Stimulated activated memory B cell treated with anti-CD40 and anti-IgM and Interleukin-4, amounts not matched to agents 10 μg/mL and 1 μg/mL and 100 μg/mL, for 72 hours (primary cell): ENCODE measurements around the gene NACA.
"Not testable (repeated sequence)": the region's sequence is repeated elsewhere in the genome, so short reads cannot be mapped to it uniquely, and the experiment has no call there.

ENCODE experiments used
- ATAC-seq: fragments of 150-1000 bp; cut with Tn5 transposase; 2 replicates; pipeline ENCODE4 v1.10.0; 2021
- H3K27ac Mint-ChIP-seq: one replicate; pipeline ENCODE4 v1.8.0; 2022; ENCODE audit warnings: mild to moderate bottlenecking, mixed read lengths
- H3K27me3 Mint-ChIP-seq: one replicate; pipeline ENCODE4 v1.8.0; 2022; ENCODE audit warnings: mixed read lengths
- H3K36me3 Mint-ChIP-seq: one replicate; pipeline ENCODE4 v1.8.0; 2022; ENCODE audit warnings: mixed read lengths
- H3K4me1 Mint-ChIP-seq: one replicate; pipeline ENCODE4 v1.8.0; 2022; ENCODE audit warnings: mixed read lengths
- H3K4me3 Mint-ChIP-seq: one replicate; pipeline ENCODE4 v1.8.0; 2022; ENCODE audit warnings: mild to moderate bottlenecking, moderate library complexity, mixed read lengths
- H3K9me3 Mint-ChIP-seq: one replicate; pipeline ENCODE4 v1.8.0; 2022; ENCODE audit warnings: mixed read lengths

NACA gene

GRCh38 chr12:56750596-56750995 lies 25.5 kb upstream of the NACA start:
- Mint-ChIP-seq H3K36me3 (peaks cover 21% of the 10 kb centered on the region), H3K4me1 (peaks cover 52% of the 10 kb centered on the region), H3K27ac (peak overlapping the region; percentile 83)
- not testable (repeated sequence) for ATAC-seq, H3K4me3 Mint-ChIP-seq, H3K27me3 Mint-ChIP-seq, H3K9me3 Mint-ChIP-seq

- no peaks in the 10 kb centered on the region for H3K9me3 Mint-ChIP-seq
- ATAC-seq = no peak
- H3K4me3 Mint-ChIP-seq = peak overlapping the region; percentile 35
- H3K27ac Mint-ChIP-seq = peak overlapping the region; percentile 83
- H3K4me1 Mint-ChIP-seq = peaks cover 52% of the 10 kb centered on the region
- H3K27me3 Mint-ChIP-seq = no peaks in the 10 kb centered on the region
- peaks cover 21% of the 10 kb centered on the region for H3K36me3 Mint-ChIP-seq
Measured at GRCh38 chr12:56749853-56750252, 24.8 kb upstream of the NACA start.

- Mint-ChIP-seq H3K9me3 (no peaks in the 10 kb centered on the region), H3K4me3 (peak overlapping the region; percentile 36), H3K36me3 (peaks cover 21% of the 10 kb centered on the region), H3K27ac (peak overlapping the region; percentile 83), H3K4me1 (peaks cover 52% of the 10 kb centered on the region), H3K27me3 (no peaks in the 10 kb centered on the region)
- no peak for ATAC-seq
Measured at GRCh38 chr12:56749359-56749758, 24.3 kb upstream of the NACA start.

DNA sequence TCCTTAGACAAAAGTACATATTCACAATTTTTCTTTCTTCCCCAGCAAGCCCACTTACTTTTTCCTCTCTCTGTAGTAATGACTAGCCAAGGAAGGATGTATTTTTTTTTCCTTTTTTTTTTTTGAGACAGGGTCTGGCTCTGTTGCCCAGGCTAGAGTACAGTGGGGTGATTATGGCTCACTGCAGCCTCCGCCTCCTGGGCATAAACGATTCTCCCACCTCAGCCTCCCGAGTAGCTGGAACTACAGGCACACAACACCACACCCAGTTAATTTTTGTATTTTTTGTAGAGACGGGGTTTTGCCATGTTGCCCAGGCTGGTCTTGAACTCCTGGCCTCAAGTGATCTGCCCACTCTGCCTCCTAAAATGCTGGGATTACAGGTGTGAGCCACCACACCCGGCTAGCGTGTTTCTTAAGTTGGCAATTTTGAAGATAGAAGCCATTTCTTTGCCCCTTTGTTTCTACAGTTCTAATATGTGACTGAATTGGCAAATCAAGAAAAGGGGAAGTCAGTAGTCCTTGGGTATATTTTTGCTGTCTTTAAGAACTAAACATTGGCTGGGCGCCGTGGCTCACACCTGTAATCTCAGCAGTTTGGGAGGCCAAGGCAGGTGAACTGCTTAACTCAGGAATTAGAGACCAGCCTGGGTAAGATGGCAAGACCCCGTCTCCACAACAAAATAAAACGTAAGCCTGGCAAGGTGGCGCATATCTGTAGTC lies 3.2 kb upstream of the NACA start:
- H3K9me3 Mint-ChIP-seq = no peaks in the 10 kb centered on the region

DNA sequence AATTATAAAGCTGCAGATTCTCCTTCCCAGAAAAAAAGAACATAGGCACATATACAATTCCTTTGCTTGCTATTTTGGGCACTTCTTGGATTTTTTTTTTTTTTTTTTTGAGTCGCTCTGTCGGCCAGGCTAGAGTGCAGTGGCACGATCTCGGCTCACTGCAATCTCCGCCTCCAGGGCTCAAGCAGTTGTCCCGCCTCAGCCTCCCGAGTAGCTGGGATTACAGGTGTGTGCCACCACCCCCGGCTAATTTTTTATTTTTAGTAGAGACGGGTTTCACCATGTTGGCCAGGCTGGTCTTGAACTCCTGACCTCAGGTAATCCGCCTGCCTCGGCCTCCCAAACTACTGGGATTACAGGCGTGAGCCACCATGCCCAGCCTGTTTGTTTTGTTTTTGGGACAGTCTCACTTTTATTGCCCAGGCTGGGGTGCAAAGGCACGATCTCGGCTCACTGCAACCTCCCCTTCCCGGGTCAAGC lies 1.1 kb upstream of the NACA start:
- ATAC-seq, H3K9me3 Mint-ChIP-seq, H3K27me3 Mint-ChIP-seq: not testable (repeated sequence)
- H3K36me3 Mint-ChIP-seq = peaks cover 23% of the 10 kb centered on the region
- H3K4me3 Mint-ChIP-seq = peak overlapping the region; percentile 96
- H3K4me1 Mint-ChIP-seq = peaks cover 40% of the 10 kb centered on the region
- peak overlapping the region; percentile 97 for H3K27ac Mint-ChIP-seq

More for the DNA sequence above, 3.2 kb upstream of the NACA start:
- peaks cover 19% of the 10 kb centered on the region for H3K36me3 Mint-ChIP-seq
- H3K4me1 Mint-ChIP-seq = peaks cover 19% of the 10 kb centered on the region
- no peak for ATAC-seq
- no peaks in the 10 kb centered on the region for H3K27me3 Mint-ChIP-seq
- peak overlapping the region; percentile 17 for H3K27ac Mint-ChIP-seq
- H3K4me3 Mint-ChIP-seq = no peak overlapping the region

DNA sequence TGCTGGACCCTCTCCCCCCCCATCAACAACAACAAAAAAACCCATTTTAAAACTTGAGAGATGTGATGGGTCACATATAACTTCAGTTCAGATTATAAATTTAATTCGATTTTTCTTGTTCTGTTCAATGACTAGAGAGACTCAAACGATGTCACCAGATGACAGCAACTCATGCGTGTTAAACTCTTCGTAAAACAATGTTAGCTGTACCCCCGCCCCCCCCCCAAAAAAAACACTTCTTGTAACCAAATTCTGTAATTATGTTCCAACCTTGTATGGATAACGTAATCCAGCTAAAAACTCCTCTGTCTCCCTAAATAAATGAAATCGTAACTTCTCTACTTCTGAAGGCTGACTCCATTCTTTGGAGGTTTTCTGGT lies 614 bp upstream of the NACA start:
- Mint-ChIP-seq H3K4me1 (peaks cover 45% of the 10 kb centered on the region), H3K4me3 (peak overlapping the region; percentile 96), H3K27ac (peak overlapping the region; percentile 97), H3K9me3 (no peaks in the 10 kb centered on the region), H3K36me3 (peaks cover 24% of the 10 kb centered on the region), H3K27me3 (no peaks in the 10 kb centered on the region)
- ATAC-seq = no peak

DNA sequence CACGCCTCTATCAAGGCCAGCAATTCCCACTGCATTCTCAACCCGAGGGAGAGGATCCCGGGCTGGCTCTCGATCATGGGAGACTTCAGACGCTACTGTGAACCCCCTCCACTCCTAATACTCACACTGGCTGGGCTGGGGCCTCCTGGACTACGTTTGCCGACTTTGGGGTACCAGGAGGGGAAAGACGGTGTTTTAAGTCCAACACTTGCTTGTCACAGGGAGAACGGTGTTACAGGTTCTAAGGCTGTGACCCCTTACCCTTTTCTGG lies 463 bp downstream of the NACA start:
- Mint-ChIP-seq H3K4me1 (peaks cover 56% of the 10 kb centered on the region), H3K27me3 (no peaks in the 10 kb centered on the region), H3K4me3 (peak overlapping the region; percentile 96), H3K36me3 (peaks cover 35% of the 10 kb centered on the region), H3K27ac (peak overlapping the region; percentile 97), H3K9me3 (no peaks in the 10 kb centered on the region)
- no peak for ATAC-seq

DNA sequence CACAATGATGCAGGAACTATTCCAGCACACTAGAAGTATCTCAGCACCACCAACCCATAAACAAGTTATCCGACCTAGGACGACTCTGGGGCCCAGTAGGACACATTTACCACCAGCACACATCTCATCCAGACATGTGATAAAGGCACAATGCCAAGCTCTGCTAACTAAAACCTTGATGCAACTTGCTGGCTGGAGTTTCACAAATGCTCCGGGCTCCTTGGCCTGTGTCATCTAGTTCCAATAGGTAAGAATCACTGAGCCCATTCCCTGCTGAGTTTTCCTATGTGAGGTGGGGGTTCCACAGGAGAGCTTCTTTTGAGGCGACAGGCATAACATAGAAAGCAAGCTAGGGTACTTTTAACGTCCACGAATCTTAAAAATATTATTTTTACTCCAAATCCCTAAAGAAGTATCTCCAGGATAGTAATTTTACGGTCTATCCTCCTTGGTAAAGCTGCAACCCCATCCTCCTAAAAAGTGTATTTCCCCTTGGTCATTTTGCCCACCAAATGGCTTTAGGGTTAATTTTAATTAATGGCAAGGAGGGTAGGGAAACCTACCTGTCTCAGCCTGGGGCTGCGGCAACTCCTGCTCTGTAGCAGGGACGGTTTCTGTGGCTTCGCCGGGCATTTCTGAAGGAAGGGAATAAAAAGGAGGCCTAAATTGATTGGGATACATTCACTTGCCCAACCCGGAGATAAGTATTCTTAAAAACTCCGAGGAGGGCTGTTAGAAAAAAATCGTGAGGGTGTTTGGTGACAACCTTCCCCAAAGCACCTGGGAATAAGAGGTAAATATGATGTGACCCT lies 1.0 kb downstream of the NACA start:
- H3K4me3 Mint-ChIP-seq = peak overlapping the region; percentile 96
- no peaks in the 10 kb centered on the region for H3K9me3 Mint-ChIP-seq
- ATAC-seq = no peak
- H3K27me3 Mint-ChIP-seq = no peaks in the 10 kb centered on the region
- peaks cover 61% of the 10 kb centered on the region for H3K4me1 Mint-ChIP-seq
- H3K27ac Mint-ChIP-seq = peak overlapping the region; percentile 97
- H3K36me3 Mint-ChIP-seq = peaks cover 40% of the 10 kb centered on the region

DNA sequence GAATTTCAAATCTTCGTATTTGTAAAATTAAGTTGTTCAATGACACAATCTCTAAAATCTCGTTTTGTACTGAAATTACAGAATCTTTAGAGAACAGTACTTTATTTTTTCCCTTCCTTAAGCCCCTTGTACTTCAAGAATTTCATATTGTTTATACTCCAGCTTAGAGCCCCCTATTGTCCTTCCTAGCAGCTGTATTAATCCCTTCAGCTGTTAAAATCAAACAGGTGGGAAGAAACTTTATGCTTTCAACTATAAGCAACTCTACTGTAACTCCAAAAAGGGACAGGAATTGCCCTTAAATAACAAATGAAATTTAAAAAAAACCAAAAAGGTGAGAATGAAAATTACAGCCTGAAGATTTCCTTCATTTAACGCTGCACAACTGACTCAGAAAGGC lies 1.7 kb downstream of the NACA start:
- Mint-ChIP-seq H3K4me1 (peaks cover 69% of the 10 kb centered on the region), H3K9me3 (no peaks in the 10 kb centered on the region), H3K27me3 (no peaks in the 10 kb centered on the region), H3K4me3 (peak overlapping the region; percentile 96), H3K36me3 (peaks cover 47% of the 10 kb centered on the region), H3K27ac (peak overlapping the region; percentile 97)
- no peak for ATAC-seq

DNA sequence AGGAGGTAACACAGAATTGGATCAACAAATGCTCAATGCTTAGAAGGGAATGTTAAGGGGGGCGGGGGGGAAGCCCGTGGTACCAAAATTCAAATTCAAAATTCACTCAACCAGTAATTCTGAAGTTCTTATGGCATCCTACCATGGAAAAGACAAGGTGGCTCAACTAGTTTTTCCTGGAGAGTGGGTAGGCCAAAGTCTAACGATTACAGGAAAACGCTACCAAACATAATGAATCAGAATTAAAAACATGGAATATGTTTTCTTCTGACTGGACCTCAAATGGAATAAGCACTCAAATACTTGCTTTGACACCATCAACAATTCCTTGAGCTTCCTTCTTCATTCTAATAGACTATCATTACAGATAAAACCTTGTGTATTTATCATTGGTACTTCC lies 2.3 kb downstream of the NACA start:
- no peaks in the 10 kb centered on the region for H3K9me3 Mint-ChIP-seq
- H3K27me3 Mint-ChIP-seq = no peaks in the 10 kb centered on the region
- no peak for ATAC-seq
- H3K27ac Mint-ChIP-seq = peak overlapping the region; percentile 97
- peaks cover 47% of the 10 kb centered on the region for H3K36me3 Mint-ChIP-seq
- H3K4me1 Mint-ChIP-seq = peaks cover 69% of the 10 kb centered on the region
- peak overlapping the region; percentile 96 for H3K4me3 Mint-ChIP-seq

DNA sequence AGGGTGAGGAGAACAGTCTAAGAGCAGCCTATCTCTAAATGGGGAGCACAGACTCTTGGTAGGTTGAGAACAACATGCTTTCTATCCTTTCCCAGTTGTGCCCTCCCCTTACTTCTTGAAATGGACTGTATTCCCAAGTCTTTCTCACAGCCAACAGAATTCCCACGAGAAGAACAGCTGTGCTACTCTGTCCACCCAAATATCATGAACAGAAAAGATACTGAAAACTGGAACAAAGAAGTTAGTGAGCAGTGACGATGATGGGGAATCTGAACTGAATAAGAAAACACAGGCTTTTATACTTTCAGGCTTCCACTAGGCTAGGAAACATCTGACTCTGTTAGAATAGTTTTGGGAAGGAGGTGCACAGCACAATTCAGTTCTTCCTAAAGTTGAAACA lies 3.4 kb downstream of the NACA start:
- H3K4me1 Mint-ChIP-seq = peaks cover 77% of the 10 kb centered on the region
- H3K27ac Mint-ChIP-seq = peak overlapping the region; percentile 68
- no peaks in the 10 kb centered on the region for H3K27me3 Mint-ChIP-seq
- peak overlapping the region; percentile 12 for H3K4me3 Mint-ChIP-seq
- H3K36me3 Mint-ChIP-seq = peaks cover 54% of the 10 kb centered on the region
- no peaks in the 10 kb centered on the region for H3K9me3 Mint-ChIP-seq
- no peak for ATAC-seq

DNA sequence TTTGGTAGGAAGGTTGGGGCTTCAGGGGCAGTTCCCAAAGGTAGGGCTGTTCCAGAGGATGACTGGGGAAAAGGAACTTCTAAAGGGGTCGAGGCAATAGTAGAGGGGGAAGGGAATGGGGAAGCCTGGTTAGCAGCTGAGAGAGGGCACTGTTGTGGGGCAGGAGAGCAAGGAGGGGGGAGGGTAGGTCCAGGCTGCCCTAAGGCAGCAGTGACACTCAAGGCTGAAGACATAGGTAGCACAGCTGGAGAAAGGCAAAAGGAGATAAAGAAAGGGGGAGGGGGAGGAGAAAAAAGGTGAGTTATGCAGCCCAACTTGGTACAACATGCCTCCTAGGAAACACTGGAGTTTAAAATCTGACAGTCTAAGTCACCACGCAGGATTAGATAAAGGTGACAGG lies 3.9 kb downstream of the NACA start:
- Mint-ChIP-seq H3K4me1 (peaks cover 82% of the 10 kb centered on the region), H3K36me3 (peaks cover 59% of the 10 kb centered on the region)

GRCh38 chr12:56720731-56721151 lies 4.4 kb downstream of the NACA start:
- H3K27ac Mint-ChIP-seq = peak overlapping the region; percentile 68
- no peaks in the 10 kb centered on the region for H3K9me3 Mint-ChIP-seq
- H3K4me3 Mint-ChIP-seq = peak overlapping the region; percentile 46
- no peaks in the 10 kb centered on the region for H3K27me3 Mint-ChIP-seq
- H3K36me3 Mint-ChIP-seq = peaks cover 64% of the 10 kb centered on the region
- H3K4me1 Mint-ChIP-seq = peaks cover 82% of the 10 kb centered on the region
- no peak for ATAC-seq

More for the DNA sequence above, 3.9 kb downstream of the NACA start:
- Mint-ChIP-seq H3K9me3 (no peaks in the 10 kb centered on the region), H3K4me3 (peak overlapping the region; percentile 46), H3K27me3 (no peaks in the 10 kb centered on the region), H3K27ac (peak overlapping the region; percentile 68)
- ATAC-seq = no peak

DNA sequence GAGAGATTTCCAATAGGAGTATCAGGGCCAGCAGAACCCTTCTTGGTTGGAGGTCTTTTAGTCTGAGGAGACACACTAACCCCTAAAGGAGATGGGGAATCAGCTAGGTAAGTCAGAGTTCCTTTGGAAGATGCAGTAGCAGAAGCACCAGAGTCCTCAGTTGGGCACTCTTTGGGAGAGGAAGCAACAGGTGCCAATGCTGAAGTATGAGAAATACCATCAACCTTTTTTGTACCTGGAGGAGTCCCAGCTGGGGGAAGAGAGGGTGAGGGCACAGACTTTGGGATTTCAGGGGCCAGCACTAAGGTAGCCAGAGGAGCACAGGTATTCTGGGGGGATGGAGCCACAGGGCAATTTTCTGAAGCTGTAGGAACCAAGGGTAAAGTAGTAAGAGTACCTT lies 6.0 kb downstream of the NACA start:
- Mint-ChIP-seq H3K4me3 (peak overlapping the region; percentile 5), H3K9me3 (no peaks in the 10 kb centered on the region), H3K4me1 (peaks cover 79% of the 10 kb centered on the region), H3K36me3 (peaks cover 68% of the 10 kb centered on the region), H3K27me3 (no peaks in the 10 kb centered on the region), H3K27ac (peak overlapping the region; percentile 68)
- no peak for ATAC-seq

DNA sequence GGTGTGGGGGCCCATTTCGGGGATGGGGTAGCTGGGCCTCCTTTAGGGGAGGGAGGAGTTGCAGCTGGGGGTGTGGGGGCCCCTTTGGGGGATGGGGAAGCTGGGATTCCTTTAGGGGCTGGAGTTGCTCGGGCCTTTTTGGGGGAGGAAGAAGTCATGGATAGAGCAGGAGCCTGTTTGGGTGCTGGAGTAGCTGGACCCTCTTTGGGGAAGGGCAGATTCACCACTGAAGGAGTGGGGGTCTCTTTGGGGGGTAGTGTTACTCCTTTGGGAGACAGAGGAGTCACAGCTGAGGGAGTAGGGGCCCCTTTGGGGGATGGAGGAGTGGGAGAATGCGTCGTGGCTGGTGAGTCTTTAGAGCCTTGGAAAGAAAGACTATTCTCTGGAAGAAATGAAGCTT lies 6.5 kb downstream of the NACA start:
- H3K4me1 Mint-ChIP-seq = peaks cover 75% of the 10 kb centered on the region
- no peaks in the 10 kb centered on the region for H3K9me3 Mint-ChIP-seq
- H3K36me3 Mint-ChIP-seq = peaks cover 71% of the 10 kb centered on the region
- peak overlapping the region; percentile 38 for H3K4me3 Mint-ChIP-seq
- no peaks in the 10 kb centered on the region for H3K27me3 Mint-ChIP-seq
- peak overlapping the region; percentile 68 for H3K27ac Mint-ChIP-seq
- no peak for ATAC-seq

- Mint-ChIP-seq H3K4me1 (peaks cover 70% of the 10 kb centered on the region), H3K4me3 (no peak overlapping the region), H3K27ac (peak overlapping the region; percentile 68), H3K9me3 (no peaks in the 10 kb centered on the region), H3K27me3 (no peaks in the 10 kb centered on the region), H3K36me3 (peaks cover 75% of the 10 kb centered on the region)
- ATAC-seq = no peak
Measured at GRCh38 chr12:56718149-56718548, 7.0 kb downstream of the NACA start.
